ENCODE measurements around the gene CFAP20.

- no peak for TF ChIP-seq POLR2AphosphoS5 (IDR thresholded peaks at IDR 0.05; ENCODE audit: low read depth)
- TF ChIP-seq CTCF (IDR thresholded peaks at IDR 0.05; ENCODE audit: insufficient read depth, low read length) = no peak
- no peak for TF ChIP-seq REST (IDR thresholded peaks at IDR 0.05; ENCODE audit: insufficient replicate concordance, low read depth)
- no peak for TF ChIP-seq GABPA (IDR thresholded peaks at IDR 0.05; ENCODE audit: low read depth)
- TF ChIP-seq SPI1 (IDR thresholded peaks at IDR 0.05; ENCODE audit: borderline replicate concordance, low read depth) = no peak
These were observed 30.7 kb downstream of the CFAP20 start for GRCh38 chr16:58098207-58099096.
